OCI-LY7 (cell line): ENCODE measurements around the gene SEPTIN11.

Experiments used
- EZH2phosphoT487 ChIP-seq: fragments of 200-600 bp; sonication (generic); IDR thresholded peaks from 2 replicates; pipeline ENCODE4 v1.6.1; 2018; ENCODE audit warnings: low read depth, borderline replicate concordance, mild to moderate bottlenecking, mixed run types, antibody characterized with exemption, low read length, moderate library complexity, mixed read lengths
- TF ChIP-seq, protein P1 (sequence below): fragments of 200-600 bp; sonication (generic); conservative IDR thresholded peaks from 2 replicates; pipeline ENCODE4 v1.5.1; 2014; ENCODE audit warnings: mild to moderate bottlenecking, antibody characterized with exemption, low read length, moderate library complexity, mixed read lengths

GRCh38 chr4:76920715-76921114, 28.8 kb upstream of the SEPTIN11 start:
- TF ChIP-seq, protein P1, sequence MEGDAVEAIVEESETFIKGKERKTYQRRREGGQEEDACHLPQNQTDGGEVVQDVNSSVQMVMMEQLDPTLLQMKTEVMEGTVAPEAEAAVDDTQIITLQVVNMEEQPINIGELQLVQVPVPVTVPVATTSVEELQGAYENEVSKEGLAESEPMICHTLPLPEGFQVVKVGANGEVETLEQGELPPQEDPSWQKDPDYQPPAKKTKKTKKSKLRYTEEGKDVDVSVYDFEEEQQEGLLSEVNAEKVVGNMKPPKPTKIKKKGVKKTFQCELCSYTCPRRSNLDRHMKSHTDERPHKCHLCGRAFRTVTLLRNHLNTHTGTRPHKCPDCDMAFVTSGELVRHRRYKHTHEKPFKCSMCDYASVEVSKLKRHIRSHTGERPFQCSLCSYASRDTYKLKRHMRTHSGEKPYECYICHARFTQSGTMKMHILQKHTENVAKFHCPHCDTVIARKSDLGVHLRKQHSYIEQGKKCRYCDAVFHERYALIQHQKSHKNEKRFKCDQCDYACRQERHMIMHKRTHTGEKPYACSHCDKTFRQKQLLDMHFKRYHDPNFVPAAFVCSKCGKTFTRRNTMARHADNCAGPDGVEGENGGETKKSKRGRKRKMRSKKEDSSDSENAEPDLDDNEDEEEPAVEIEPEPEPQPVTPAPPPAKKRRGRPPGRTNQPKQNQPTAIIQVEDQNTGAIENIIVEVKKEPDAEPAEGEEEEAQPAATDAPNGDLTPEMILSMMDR = no peak
- TF ChIP-seq EZH2phosphoT487 = no peak
